ENCODE measurements around the gene TECTB. TPM values are rescaled to one million over a fixed set of nuclear protein-coding genes. Genes with fewer than 3 reads are reported as not detected.

TECTB gene
- total RNA-seq, 1 donor from 2014 or later, result not detected

DNA sequence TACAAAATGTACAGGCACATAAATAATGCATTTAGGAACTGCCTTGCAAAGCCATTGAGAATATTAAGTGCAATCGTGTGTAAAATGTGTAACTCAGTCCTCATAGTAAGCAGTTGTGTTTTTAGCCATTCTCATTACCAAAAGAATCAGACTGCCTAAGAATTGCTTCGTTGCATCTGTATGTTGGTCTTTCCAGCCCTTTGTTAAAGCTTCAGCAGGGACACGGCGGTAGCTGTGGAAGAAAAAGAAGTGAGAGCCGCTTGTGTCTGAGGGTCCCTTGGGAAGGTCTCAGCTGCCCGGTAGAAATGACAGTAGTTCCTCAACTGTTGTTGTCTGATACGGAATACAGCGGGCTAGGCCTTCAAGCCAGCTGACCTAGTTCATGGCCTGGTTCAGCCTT is 67.9 kb downstream of the TECTB start:
- no peaks in the 10 kb centered on the region for H3K36me3 ChIP-seq (ENCODE audit: control insufficient read depth in 3 of 3, insufficient read depth in 3 of 3, low read length in 3 of 3)
- no peak overlapping the region for H3K27ac ChIP-seq (ENCODE audit: low read depth, low read length)
- no peak overlapping the region for H3K4me3 ChIP-seq (ENCODE audit: low read length in 3 of 3)
- H3K9ac ChIP-seq (ENCODE audit: low read depth in 1 of 3, low read length in 3 of 3), result no peak overlapping the region
- H3K9me3 ChIP-seq (ENCODE audit: control insufficient read depth in 3 of 3, low read length in 3 of 3), result no peaks in the 10 kb centered on the region
- no peaks in the 10 kb centered on the region for H3K27me3 ChIP-seq (ENCODE audit: control insufficient read depth in 3 of 3, insufficient read depth in 3 of 3, low read length in 3 of 3)
- no peaks in the 10 kb centered on the region for H3K4me1 ChIP-seq (ENCODE audit: control insufficient read depth in 3 of 3, insufficient read depth in 3 of 3, low read length in 3 of 3)

DNA sequence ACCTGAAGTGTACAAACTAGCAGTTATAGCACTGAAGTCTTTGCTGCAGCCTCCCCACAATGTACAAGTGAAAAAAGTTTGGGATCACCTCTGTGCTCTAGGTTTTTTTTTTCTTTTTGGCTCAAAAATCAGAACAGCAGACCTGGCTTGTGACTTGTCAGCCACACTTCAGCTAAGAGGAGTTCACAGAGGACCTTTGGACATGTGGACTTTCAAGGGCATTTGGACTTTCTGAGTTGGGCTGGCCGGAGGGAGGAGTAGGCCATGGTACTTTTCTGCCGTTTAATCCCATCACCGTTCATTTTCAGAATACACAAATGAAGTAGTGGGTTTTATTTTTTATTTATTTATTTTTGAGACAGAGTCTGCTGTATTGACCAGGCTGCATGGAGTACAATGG is 68.8 kb downstream of the TECTB start:
- Histone ChIP-seq H3K9ac (ENCODE audit: low read depth in 1 of 3, low read length in 3 of 3) (no peak overlapping the region), H3K4me3 (ENCODE audit: low read length in 3 of 3) (no peak overlapping the region), H3K9me3 (ENCODE audit: control insufficient read depth in 3 of 3, low read length in 3 of 3) (no peaks in the 10 kb centered on the region), H3K36me3 (ENCODE audit: control insufficient read depth in 3 of 3, insufficient read depth in 3 of 3, low read length in 3 of 3) (no peaks in the 10 kb centered on the region), H3K27me3 (ENCODE audit: control insufficient read depth in 3 of 3, insufficient read depth in 3 of 3, low read length in 3 of 3) (no peaks in the 10 kb centered on the region), H3K4me1 (ENCODE audit: control insufficient read depth in 3 of 3, insufficient read depth in 3 of 3, low read length in 3 of 3) (no peaks in the 10 kb centered on the region), H3K27ac (ENCODE audit: low read depth, low read length) (no peak overlapping the region)

- no peaks in the 10 kb centered on the region for H3K9me3 ChIP-seq (ENCODE audit: control insufficient read depth in 3 of 3, low read length in 3 of 3)
- H3K36me3 ChIP-seq (ENCODE audit: control insufficient read depth in 3 of 3, insufficient read depth in 3 of 3, low read length in 3 of 3), result no peaks in the 10 kb centered on the region
- H3K4me3 ChIP-seq (ENCODE audit: low read length in 3 of 3), result no peak overlapping the region
- no peaks in the 10 kb centered on the region for H3K4me1 ChIP-seq (ENCODE audit: control insufficient read depth in 3 of 3, insufficient read depth in 3 of 3, low read length in 3 of 3)
- H3K27me3 ChIP-seq (ENCODE audit: control insufficient read depth in 3 of 3, insufficient read depth in 3 of 3, low read length in 3 of 3), result no peaks in the 10 kb centered on the region
- H3K9ac ChIP-seq (ENCODE audit: low read depth in 1 of 3, low read length in 3 of 3), result no peak overlapping the region
- H3K27ac ChIP-seq (ENCODE audit: low read depth, low read length), result no peak overlapping the region
Observed at GRCh38 chr10:112353046-112353445, 69.8 kb downstream of the TECTB start.

Small RNA genes lying within 50 kb of the gene (small RNA-seq; reads per million reads assigned to genes)
- not detected for gene MIR6715A

Other genes starting within 250 kb of the TECTB start
- 52.7 TPM for gene GPAM, start 99.6 kb upstream of the TECTB start, total RNA-seq
- gene ACSL5, start 90.7 kb downstream of the TECTB start, total RNA-seq, result 4.2 TPM
- 22.4 TPM for gene ZDHHC6, start 163.5 kb downstream of the TECTB start, total RNA-seq
- gene VTI1A, start 163.8 kb downstream of the TECTB start, total RNA-seq, result 18.3 TPM

Data from skeletal muscle tissue (tissue), 5 donors.